GM12873 (cell line): ENCODE measurements around the gene CCR9.

Source experiments
- TF ChIP-seq, protein P1 (sequence below): IDR thresholded peaks from 2 replicates; pipeline ENCODE4 v1.5.1; 2012; ENCODE audit warnings: low read depth, mild to moderate bottlenecking, moderate library complexity, low read length, control low read depth; ENCODE audit not compliant: insufficient read depth; ENCODE audit errors: missing control alignments

CCR9 gene

DNA sequence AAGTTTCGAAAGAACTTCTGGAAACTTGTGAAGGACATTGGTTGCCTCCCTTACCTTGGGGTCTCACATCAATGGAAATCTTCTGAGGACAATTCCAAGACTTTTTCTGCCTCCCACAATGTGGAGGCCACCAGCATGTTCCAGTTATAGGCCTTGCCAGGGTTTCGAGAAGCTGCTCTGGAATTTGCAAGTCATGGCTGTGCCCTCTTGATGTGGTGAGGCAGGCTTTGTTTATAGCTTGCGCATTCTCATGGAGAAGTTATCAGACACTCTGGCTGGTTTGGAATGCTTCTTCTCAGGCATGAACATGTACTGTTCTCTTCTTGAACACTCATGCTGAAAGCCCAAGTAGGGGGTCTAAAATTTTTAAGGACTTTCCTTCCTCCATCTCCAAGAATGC is 61.0 kb downstream of the CCR9 start:
- TF ChIP-seq, protein P1, sequence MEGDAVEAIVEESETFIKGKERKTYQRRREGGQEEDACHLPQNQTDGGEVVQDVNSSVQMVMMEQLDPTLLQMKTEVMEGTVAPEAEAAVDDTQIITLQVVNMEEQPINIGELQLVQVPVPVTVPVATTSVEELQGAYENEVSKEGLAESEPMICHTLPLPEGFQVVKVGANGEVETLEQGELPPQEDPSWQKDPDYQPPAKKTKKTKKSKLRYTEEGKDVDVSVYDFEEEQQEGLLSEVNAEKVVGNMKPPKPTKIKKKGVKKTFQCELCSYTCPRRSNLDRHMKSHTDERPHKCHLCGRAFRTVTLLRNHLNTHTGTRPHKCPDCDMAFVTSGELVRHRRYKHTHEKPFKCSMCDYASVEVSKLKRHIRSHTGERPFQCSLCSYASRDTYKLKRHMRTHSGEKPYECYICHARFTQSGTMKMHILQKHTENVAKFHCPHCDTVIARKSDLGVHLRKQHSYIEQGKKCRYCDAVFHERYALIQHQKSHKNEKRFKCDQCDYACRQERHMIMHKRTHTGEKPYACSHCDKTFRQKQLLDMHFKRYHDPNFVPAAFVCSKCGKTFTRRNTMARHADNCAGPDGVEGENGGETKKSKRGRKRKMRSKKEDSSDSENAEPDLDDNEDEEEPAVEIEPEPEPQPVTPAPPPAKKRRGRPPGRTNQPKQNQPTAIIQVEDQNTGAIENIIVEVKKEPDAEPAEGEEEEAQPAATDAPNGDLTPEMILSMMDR = no peak

DNA sequence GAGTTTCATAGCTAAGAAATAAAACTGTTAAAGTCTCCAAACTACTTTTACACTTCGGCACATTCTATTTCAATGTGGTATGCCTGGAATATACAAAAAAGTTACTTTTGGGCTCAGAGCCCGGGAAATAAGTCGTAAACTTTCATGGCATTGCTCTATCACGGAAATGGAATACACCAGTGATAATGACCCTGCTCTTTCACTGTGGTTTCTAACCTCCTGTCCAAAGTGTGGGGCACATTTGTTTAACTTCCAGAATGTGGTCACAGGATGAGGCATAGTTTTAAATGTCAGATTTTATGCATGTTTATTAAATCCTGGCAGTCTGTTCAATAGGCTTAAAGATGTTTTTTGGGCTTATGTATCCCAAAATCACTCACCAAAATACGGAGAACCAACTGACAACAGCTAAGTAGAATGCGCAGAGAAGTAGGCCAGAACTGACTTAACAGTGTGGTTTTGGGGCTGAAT is 62.0 kb downstream of the CCR9 start:
- TF ChIP-seq, protein P1 = no peak

DNA sequence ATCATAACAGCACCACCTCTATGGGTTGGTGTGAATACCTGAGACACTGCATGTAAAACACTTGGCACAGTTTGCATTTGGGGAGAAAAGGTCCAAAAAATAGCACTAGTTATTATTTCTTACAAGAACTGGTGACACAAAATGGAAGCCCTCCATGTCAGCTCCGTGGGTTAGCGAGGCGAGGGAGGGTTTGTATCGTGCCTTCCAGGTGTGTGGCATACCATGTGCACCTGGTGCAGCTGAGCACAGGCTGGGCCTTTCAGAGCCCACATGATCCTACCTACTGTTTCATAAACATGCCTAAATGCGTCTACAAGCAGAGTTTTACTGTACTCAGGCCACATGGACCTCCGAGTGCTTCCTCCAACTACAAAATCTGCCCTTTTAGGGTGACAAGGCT is 62.5 kb downstream of the CCR9 start:
- TF ChIP-seq, protein P1 = no peak

DNA sequence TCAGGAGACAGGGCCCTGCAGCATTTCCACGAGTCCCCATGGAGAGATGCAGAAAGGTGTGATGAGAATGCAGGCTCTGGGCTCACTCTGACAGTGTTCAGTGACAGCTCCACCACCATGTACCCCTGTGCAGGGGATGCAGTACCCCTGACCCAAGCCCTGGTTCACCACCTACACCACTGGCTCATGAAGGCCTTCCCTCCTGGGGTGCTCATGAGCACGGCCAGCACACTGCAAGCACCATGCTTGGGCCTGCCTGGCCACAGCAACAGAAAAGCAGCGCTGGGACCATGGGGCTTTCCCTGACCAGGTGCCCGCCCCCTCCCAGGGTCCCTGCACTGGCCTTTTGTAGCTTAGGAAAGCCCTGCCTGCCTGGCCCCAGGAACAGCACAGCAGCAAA is 63.1 kb downstream of the CCR9 start:
- TF ChIP-seq, protein P1 = no peak

DNA sequence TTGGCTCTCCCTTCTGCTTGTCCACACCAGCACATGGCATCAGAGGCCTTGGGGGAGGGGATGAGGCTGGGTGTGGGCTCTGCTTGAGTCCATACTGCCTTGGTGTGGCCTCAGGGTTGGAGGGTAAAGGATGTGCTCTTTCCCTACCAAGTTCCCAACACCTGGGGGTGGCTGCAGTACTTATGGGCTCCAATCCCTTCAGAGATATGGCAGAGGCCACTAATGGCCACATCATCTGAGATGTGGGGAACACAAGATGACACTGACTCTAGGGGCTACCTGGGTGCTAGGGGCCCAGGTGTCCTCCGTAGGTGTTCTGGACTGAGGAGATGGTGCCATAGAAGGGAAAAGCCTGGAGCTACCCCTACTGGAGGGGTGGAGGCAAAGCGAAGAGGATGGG is 63.8 kb downstream of the CCR9 start:
- TF ChIP-seq, protein P1 = no peak

DNA sequence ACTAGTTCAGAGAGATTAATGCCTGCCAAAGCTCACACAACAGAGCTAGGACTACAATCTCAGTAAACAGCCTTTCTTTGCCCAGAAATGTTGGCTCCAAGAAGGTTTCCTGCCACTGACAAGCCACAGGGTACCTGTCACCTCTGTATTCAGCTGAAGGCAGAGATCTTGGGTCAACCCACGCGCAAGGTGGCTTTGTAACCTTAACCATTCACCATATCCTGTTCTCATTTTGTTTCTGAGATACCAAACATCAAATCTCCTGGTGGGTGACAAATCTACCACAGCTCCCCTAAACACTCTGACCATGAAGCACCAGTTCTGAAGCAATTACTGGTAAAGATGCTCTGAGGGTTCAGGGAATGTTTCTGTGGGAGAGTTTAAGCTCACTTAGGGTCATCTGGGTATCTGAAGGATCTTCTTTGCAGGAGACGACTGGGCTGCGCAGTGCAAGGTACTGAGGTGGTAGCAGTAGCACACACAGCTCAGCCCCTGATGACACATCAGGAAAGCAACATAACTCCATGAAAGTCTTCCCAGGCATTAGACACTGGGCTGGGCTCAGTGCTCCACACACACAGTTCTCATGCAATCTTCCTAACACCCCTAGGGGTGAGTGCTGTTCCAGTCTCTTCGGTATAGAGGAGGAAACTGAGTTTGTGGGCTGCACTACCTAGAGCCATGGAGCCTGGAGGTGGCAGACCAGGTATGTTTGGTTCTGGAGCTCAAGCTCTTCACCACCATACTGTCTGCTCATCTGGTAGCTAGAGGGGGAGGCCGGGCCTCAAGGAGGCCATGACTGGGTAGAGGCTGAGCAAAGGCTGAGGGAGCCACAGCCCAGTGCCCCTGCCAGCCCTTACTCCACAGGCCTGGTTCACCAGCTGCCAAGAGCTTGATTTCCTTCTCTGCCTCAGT is 64.6 kb downstream of the CCR9 start:
- TF ChIP-seq, protein P1 = no peak

DNA sequence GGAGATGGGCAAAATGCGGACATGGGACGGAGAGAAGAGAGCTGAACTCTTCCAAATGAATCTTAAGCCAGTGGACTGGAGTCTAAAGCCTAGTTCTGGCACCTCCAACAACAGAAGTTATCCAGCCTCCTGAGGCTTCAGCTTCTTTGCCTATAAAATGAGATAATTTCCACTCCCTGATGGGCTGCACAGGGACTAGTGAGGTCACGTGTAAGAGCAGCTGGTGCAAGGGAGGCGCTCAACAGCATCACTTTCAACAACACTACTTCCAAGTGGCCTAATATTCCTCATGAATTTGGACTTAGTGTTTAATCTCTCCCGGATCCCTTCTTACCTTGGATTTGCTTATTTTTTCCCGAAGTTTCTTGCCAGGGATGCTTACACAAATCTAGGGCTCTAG is 65.6 kb downstream of the CCR9 start:
- TF ChIP-seq, protein P1 = no peak
